GM19328 (cell line): ENCODE data around the gene BAHCC1.

Experiments used
- ATAC-seq: cut with Tn5 transposase; IDR thresholded peaks from one replicate; pipeline ENCODE4 v1.9.1; 2021; ENCODE audit warnings: mild to moderate bottlenecking, moderate library complexity; ENCODE audit not compliant: unreplicated experiment

Gene BAHCC1

DNA sequence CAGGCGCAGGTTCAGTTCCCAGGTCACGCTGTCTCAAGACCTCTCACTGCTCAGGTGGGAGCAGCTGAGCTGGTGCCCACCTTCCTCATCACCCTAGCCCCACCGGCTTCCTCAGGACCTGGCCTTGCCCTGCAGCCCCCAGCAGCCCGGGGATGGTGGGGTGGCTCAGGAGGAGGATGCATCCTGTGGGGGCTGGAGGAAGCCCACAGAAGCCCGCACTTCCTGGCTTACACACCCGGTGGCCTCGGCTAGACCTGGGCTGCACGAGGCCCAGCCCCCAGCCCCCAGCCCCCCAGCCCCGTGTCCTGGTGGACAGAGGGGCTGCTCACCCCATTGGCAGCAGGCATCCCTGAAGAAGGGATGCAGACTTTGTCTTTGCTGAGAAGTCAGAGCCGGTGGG lies 43.4 kb downstream of the BAHCC1 start:
- no peak for ATAC-seq

DNA sequence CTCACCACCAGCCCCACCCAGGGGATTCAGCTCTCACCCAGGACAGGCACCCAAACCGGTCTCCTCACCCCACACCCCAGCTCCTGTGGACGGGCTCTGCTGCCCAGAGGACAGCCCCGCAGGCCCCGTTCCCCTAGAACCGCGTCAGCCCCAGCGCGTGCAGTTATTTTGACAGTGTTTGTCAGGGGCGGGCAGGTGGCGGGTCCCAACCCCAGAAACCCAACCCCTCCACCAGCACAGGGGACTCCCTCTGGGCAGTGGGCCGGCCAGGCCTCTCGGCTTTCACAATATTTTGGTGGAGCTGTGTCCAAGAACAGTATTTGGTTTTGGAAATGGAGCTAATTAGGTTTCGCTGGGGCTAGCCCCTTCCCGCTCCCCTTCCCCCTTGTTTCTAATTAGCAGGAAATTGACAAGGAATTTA lies 44.8 kb downstream of the BAHCC1 start:
- ATAC-seq, result no peak

DNA sequence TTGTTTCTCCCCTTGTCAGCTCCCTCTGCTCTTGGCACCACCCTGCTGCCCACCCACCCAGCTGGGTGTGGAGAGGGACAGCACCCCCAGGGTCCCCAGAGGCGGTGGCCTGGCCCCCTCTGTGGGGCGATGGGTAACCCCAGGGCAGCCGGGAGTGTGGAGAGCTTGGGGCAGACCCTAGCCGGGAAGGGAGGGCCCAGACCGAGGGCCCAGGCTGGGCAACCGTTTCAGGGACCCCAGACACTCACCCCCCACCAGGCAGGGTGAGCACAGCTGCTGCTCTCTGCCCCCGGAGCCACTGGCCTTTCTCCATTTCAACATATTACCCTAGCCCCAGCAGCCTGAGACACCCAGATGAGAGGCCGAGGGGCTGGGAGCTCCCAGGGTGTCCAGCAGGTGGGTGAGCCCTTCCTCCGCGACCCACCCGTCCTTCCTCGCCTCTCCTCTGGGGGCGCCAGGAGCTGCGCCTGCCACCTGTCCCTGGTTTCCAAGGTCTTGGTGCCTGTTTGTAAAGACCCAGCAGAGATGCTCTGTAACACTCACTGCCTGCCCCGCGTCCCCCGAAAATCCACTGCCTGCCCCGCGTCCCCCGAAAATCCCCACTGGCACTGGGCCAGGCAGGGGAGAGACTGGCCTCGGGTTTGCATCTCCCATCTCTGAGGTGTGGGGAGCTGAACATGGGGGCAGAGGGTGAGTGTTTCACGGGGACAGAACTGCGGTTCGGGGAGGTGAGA lies 45.4 kb downstream of the BAHCC1 start:
- no peak for ATAC-seq

DNA sequence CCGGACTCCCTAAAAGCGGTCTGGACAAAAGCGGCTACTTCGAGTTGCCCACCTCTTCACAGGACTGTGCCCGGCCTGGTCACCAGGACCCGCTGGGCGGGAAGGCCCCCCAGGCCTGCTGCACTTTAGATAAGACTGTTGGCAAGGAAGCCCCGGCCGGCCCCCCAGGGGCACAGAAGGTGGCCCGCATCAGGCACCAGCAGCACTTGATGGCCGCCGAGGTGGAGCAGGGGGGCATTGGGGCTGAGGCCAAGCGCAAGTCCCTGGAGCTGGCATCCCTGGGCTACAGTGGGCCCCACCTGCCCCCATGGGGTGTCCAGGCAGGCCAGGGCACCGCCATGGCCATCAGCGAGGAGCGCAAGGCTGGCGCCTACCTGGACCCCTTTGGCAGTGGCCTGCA lies 47.5 kb downstream of the BAHCC1 start:
- no peak for ATAC-seq

DNA sequence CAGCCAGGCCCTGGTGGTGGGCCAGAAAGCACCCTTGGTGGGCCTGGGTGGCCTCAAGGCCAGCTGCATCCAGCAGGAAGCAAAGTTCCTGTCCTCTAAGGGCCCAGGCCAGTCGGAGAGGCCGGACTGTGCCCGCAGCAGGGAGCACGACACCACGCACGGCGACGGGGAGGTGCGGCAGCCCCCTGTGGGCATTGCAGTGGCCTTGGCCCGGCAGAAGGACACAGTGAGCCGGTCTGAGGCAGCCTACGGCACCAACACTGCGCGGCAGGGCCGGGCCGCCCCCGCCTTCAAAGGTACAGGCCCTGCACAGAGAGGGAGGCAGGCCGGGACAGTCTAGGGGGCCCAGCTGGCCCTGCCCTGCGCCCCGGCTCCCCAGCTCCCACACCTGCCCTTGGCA lies 48.0 kb downstream of the BAHCC1 start:
- ATAC-seq, result no peak

DNA sequence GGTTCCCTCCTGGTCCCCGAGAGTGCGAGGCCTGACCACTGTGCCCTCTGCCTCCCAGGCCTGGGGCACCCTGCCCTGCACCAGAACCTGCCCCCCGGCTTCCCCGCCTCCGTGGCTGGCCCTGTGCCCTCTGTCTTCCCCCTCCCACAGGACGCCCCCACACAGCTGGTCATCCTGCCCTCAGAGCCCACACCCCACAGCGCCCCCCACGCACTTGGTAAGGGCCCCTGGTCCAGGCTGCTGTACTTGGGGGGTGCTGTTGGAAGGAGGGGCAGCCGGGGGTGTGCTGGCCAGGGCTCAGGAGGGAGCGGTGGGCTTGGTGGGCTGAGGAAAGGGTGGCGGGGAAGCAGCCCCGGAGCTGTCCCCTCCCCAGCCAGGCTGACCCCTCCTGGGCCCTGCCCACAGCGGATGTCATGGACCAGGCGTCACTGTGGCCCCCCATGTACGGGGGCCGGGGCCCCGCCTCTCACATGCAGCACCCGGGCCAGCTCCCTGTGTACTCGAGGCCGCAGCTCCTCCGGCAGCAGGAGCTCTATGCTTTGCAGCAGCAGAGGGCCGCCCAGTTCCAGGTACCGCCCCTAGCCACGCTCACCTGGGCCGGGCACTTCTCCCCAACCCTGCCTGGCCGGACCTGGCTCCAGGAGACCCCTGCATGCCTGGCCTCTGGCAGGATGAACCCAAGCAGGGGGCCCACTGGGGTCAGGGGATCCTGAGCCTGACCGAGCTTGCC lies 49.5 kb downstream of the BAHCC1 start:
- no peak for ATAC-seq

DNA sequence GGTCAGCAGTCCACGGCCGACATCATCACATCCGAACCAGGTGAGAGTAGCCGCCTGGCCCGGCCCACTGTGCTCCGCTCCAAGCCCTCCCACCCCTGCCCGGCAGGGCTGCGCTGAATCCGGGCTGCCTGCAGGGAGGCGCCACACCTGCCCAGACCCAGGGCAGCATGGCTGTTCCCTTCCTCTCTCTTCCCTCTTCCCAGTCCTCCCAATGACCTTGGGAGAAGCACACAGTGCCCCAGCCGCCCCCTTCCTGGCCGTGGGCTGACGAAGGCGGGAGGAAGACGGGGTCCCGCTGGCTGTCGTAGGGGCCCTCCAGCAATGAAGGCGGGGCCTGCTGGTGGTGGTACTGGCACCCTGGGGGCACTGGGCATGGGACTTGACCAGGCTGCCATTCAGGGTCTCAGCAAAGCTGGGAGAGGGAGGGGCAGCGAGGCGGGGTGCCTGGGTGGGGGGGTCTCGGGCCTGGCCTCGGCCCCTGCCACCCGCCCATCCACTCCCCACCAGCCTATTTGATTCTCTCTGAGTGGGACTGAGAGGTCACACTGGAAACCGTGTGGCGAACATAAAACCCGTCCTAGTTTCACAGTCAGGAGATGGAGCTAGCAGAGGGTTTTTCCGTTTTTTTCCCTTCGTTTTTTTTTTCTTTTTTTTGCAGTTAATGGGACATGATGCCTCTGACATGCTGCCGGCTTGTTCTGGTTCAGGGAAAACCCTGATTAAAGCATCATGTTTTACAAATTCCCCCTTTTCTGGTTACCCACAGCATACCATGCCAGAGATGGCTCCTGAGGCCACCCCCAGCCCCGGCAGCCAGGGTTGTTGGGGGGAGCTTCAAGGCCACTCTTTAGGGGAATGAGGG lies 50.6 kb downstream of the BAHCC1 start:
- no peak for ATAC-seq

DNA sequence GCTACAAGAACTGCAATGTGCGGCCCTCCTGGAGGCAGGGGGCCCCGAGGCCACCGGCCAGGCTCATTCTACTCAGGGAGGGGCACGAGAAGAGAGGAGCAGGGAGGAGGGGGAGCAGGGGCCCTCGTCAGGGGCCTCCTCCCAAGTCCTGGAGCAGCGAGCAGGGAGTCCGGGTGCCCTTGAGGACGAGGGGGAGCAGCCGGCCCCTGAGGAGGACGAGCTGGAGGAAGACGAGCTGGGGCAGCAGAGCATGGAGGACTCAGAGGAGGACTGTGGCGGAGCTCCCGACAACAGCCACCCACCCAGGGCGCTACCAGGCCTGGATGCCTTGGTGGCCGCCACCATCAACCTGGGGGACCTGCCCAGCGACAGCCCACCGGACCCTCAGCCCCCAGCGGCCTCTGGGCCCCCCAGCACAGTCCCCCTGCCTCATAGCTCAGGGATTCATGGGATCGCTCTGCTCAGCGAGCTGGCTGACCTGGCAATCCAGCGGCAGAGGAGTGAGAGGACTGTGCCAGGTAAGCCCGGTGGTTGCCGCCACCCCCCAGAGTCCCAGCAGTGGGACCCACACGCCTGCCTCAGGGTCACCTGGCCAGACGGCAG lies 52.2 kb downstream of the BAHCC1 start:
- no peak for ATAC-seq

DNA sequence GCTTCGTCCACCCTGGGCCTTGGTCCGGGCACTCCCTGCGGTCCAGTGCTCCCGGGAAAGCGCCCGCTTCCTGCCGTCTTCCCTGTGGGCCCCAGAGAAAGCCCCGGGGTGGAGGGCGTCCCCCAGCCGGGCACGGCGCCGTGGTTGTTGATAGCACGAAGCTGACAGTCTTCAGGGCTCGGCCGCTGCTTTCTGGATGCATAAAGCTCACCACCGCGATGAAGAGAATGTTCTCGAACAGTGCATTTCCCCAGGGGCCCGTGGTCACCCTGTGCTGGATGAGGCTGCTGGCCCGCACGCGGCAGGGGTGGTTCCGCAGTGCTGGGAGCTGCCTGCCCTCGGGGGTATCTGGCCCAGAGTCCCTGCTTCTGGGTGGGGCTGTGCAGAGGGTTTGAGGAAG lies 53.2 kb downstream of the BAHCC1 start:
- ATAC-seq, result no peak

DNA sequence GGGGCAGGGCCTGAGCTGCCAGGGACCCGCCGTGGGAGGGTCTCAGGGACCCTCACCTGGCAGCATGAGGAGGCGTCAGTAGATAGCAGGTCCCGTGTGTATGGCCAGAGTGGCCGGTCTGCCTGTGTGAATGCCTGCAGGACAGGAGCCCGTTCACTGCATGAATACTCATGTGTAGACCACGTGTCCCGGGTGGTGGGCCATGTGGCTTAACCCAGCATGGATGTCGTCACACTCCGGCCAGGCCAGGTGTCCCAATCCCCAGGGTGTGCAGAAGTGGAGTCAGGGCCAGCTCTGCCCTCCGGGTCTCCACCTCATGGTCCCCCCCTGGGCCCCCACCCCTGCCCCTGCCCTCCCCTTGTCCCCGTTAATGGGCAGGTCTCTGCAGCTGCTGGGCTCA lies 53.7 kb downstream of the BAHCC1 start:
- no peak for ATAC-seq

DNA sequence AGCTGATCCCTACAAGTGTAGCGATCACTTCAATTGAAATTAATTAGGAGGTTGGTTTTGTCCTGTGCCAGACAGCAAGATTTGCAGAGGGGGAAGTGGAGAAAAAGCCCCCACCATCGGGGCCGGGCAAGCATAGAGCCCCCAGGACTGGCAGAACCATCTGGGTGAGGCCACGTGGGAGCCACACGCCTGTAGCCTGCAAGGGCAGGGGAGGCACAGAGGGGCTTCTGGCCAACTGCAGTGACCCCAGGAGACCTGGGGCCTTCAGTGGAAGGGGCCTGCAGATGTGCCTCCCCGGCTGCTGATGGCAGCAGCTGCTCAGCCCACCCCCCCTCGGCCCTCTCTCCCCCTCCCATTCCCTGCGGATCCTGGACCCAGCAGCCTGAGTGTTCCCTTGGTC lies 54.1 kb downstream of the BAHCC1 start:
- ATAC-seq, result no peak

DNA sequence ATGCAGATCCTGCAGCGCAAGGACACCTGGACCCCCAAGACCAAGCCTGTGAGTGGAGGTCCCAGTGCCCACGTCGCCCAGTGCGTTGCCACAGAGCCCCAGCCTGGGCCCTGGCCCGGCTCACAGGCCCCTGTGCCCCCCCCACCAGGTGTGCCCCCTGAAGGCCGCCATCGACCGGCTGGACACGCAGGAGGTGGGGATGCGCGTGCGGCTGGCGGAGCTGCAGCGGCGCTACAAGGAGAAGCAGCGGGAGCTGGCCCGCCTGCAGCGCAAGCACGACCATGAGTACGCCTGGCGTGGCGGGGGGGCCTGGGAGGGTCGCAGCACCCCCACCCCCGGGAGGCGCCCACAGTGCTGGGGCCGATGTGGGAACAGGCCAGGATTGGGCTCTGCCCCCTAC lies 56.6 kb downstream of the BAHCC1 start:
- no peak for ATAC-seq

DNA sequence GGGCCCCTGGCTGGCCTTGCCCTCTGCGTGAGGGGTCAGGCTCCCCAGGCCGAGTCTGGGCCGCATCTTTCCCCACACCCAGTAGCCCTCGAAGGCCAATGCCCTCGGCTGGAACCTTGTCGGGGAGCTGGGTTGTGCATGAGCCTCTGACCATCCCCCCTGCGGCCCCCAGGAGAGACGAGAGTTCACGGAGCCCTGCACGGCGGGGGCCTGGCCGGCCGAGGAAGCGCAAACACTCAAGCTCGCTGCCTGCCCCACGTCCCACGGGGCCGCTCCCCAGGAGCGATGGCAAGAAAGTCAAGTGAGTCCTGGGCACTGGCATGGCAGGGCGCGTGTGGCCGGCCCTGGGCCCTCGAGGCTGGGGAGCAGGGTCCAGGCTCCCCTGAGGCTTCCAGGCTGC lies 57.3 kb downstream of the BAHCC1 start:
- ATAC-seq, result no peak

DNA sequence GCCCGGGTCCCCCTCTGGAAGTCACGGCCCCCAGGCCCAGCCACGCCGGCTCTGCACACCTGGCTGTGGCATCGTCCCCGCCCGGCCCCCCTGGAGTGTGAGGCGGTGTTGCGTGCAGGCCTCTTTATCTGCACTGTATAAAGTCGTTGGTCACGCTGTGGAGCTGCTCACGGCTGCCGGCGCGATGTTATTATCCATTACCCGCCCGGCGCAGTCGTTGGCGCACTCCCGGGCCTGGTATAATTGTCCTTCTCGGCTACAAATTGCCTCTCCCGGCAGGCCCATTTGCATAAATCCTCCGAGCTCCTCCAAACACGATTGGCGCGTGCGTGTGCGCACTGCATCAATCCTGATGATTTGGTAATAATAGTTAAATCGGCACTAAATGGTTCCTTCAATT lies 57.8 kb downstream of the BAHCC1 start:
- no peak for ATAC-seq

DNA sequence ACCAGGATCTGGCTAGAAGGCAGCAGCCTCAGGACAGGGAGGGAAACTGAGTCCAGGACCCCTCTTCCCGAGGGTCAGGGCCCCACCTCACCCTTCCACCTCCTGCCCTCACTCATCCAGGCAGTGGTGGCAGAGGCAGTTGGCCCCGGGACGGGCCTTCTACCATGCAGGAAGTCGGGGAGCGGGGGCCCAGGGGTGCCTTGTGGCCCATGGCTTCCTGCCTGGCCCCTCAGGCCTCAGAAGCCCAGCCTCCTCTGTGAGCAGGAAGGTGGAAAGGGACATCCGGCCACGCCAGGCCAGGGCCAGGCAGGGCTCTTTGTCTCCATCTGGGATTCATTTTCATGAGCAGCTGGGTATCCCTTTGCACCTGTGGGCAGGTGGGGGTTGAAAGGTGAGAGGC lies 58.5 kb downstream of the BAHCC1 start:
- ATAC-seq, result no peak

DNA sequence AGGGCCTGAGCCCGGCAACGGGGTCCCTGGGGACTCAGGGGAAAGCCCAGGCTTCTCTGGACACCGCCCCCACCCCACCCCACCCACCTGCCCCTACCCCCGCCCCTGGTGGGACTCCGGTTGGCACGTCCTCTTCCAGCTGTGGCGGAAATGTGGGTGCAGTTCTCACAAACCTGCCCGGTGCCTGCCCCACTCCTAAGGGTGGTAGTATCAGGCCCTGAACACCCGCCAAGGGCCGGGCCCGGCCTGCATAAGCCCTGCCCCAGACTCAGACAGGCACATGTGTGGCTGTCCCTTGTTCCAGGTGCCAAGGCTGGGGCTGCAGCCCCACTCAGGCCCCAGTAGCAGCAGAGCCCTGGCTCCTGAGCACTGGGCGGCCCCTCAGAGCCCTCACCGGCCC lies 59.2 kb downstream of the BAHCC1 start:
- no peak for ATAC-seq

DNA sequence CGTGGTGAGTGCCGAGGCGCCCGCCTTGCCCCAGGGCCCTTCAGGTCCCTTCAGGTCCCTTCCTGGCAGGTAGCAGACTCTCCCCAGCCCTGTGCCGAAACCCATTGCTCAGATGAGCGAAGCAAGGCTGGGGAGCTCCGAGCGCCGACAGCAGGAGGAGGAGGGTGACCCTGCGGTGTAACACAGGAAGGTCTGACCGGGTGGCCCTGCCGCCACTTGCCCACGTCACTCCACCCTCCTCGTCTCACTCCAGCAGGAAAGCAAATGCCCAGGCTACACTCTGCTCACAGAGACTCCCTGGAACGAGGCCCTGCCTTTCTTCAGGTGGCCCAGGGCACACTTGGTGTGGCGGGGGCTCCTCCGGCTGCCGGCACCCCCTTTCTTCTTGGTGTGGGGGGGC lies 60.1 kb downstream of the BAHCC1 start:
- ATAC-seq, result no peak

DNA sequence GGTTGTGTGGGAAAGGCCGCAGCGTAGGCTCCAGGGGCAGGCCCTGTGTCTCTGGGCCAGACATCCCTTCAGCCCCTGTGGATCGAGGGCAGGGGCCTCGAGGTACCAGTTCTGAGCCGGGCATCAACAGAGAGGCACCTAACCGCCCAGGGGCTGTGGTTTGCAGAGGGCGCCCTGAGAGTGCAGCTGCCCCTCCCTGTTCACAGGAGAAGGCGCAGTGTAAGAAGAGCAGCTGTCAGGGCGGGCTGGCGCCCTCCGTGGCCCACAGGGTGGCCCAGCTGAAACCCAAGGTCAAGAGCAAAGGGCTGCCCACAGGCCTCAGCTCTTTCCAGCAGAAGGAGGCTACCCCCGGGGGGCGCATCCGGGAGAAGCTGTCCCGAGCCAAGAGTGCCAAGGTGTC lies 60.8 kb downstream of the BAHCC1 start:
- ATAC-seq, result no peak

DNA sequence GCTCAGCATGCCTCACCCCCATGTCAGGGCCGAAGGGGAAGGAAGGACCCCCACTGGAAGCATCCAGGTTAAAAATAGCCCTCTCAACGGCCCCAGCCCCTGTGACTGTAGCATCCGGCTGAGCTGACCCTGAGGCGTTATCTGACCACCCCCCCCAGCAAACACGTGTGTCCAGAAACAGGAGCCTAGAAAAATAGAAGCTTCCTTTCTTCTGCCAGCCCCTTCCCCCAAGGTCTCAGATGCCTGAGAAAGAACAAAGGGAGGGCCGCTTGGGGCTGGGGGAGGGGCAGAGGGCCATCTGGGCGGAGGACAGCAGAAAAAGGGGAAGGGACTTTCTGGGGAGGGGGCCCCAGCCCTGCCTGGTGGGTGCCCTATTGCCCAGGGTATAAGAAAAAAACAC lies 61.5 kb downstream of the BAHCC1 start:
- ATAC-seq, result no peak

DNA sequence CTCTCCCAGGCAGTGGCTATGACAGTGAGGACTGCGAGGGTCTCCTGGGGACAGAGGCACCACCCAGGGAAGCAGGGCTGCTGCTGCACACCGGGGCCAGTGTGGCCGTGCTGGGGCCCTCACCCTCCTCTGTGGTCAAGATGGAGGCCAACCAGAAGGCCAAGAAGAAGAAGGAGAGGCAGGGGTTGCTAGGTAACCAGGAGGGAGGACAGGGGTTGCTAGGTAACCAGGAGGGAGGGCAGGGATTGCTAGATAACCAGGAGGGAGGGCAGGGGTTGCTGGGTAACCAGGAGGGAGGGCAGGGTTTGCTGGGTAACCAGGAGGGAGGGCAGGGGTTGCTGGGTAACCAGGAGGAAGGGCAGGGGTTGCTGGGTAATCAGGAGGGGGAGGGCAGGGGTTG lies 62.1 kb downstream of the BAHCC1 start:
- ATAC-seq, result no peak

DNA sequence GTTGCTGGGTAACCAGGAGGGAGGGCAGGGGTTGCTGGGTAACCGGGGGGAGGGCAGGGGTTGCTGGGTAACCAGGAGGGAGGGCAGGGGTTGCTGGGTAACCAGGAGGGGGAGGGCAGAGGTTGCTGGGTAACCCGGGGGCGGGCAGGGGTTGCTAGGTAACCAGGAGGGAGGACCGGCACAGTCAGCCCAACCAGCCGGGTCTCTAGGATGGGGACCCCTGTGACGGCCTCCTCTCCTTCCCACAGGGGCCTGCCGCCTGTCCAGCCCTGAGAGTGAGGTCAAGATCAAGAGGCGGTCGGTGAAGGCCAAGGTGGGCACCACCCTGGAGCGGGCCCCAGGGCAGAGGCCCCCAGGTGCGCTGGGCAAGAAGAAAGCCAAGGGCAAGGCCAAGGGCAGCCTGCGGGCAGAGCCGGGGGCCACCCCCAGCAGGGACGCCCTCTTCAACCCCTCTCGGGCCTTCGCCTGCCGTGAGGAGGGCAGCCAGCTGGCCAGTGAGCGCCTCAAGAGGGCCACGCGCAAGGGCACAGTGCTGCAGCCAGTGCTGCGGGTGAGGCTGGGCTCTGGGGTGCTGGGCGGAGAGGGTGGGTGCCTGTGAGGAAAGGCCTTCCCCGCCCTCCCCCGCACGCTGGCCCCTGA lies 62.8 kb downstream of the BAHCC1 start:
- no peak for ATAC-seq
